ENCODE measurements around the gene MAPK8.

The MAPK8 gene

DNA sequence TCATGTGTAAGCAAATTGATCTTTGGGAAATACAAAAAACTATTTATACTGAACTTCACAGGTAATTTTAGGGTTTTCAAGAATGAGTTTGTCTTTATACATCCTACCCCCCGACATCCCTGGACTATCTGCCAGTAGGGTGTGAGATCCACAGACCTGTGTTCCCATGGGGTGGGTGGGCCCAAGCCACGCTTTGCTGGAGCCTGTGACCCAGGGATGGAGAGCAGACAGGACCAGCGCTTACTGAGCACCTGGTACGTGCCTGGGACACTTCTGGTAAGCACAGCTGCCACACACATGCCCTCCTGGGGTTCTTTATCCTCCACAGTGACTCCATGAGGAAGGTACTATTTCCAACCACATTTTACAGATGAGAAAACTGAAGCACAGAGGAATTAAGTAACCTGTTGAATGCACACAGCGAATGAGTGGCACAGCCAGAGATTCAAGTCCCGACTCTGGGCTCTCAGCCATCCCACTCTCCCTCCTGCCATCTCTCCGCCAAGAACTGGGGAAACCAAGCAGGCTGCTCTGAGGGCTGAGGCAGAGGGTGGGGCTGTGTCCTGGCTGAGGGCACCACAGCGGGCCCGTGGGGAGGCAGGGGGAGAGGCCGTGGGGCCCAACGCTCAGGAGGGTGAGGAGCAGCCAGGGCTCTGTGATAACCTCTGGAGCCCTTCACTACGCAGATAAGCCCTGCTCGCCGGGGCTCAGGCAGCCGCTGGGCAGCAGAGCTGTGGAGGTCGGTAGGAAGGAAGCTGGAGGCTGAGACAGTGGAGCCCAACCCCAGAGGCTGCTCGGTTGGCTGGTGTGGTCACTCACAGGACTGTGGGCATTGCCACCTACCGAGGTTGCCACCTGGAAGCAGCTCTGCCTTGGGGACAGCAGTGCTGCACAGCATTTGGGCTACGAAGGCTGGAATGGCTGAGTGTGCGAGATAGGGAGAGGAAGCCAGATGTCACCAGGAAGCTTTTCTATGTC lies 174.2 kb downstream of the MAPK8 start:
- DNase-seq, result no peak

GRCh38 chr10:48481385-48481784 lies 174.9 kb downstream of the MAPK8 start:
- no peak for DNase-seq

DNA sequence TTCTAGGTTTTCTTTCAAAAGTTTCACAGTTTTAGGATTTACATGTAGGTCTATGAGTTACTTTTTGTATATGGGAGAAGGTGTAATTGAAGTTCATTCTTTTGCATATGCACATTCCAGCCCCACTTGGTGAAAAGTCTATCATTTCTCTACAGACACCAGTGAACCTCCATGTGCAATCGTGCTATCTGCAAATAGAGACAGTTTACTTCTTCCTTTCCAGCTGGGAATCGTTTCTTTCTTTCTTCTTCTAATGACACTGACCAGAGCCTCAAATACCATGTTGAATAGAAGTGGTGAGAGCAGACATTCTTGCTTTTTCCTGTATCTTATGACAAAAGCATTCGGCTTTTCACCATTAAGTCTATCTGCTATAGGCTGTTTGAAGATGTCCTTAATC lies 175.7 kb downstream of the MAPK8 start:
- DNase-seq, result no peak

GRCh38 chr10:48484911-48485310 lies 178.4 kb downstream of the MAPK8 start:
- no peak for DNase-seq

DNA sequence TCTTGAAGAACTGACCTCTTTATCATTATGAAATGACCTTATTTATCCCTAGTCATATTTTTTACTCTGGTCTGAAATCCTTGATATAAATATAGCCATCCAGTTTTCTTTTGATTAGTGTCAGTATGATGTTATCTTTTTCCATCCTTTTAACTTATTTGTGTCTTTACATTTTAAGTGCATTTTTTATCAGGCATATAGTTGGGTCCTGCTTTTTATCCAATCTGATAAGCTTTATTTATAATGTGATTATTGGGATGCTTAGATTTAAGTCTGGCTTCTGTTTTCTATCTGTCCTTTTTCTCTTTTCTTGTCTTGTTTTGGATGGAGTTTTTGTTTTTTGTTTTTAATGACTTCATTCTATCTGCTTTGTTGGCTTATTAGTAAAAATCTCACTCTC lies 179.2 kb downstream of the MAPK8 start:
- DNase-seq, result no peak

GRCh38 chr10:48487244-48487643 lies 180.8 kb downstream of the MAPK8 start:
- no peak for DNase-seq

Measured in suppressor macrophage treated with lipopolysaccharide for 4 hours (primary cell).